ENCODE data around the gene DNAH6.
A peak's percentile ranks its signal among the peaks of the same experiment; 100 is the strongest.
"Not testable (repeated sequence)": the region's sequence is repeated elsewhere in the genome, so short reads cannot be mapped to it uniquely, and the experiment has no call there.

Gene DNAH6

DNA sequence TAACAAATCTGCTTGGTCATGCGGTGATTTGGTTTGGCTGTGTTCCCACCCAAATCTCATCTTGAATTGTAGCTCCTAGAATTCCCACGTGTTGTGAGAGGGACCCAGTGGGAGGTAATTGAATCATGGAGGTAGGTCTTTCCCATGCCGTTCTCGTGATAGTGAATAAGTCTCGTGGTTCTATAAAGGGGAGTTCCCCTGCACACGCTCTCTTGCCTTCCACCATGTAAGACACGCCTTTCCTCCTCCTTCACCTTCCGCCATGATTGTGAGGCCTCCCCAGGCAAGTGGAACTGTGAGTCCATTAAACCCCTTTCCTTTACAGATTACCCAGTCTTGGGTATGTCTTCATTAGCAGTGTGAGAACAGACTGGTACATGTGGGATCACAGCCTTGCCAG lies 327.8 kb downstream of the DNAH6 start:
- no peak for DNase-seq

DNA sequence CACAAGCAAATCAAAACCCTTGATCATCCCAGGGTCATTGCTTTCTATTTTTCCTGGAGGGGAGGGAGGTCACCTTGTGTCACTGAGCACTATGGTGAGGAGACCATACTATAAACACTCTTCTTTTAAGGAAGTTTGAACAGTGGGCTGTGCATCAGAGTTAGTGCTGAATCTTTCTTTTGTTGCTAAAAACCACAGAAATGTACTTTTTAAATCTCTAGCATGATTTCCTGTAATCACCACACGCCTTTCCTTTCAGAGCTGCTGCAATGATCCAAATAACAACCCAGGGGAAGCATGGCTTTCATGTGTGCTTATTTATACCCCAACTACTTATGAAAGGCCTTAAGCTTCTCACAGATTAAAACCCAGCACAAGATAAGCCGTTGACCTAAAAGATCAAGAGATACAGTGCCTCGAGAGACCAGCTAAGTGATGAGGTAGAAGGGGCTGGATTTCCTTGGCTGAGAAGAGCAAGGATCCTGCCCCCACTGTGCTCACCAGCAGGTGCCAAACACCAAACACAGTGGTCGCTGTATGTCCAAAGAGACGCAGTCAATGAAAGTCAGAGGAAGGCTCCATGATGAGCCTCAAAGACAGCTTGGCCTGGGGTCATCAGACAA lies 329.9 kb downstream of the DNAH6 start:
- DNase-seq, result peak in 2 of 5 donors; percentile 32 to 86

DNA sequence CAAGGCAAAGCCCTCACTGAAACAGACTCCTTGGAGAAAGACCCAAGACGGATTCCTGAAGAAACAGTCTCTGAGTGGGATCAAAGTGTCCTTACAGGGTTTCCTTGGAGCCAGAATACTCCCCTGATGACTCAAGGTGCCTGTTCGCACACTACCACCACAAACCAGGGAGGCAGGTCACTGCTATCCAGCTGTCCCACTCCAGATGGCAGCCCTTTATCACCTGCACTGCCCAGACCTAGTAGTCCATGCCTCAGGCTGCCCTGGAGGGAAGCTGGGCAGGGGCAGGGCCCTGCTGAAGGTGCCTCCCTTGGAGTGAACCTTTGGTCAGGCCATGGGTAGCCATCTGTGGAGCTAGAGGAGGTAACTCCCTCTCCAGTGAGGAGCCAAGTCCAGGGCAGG lies 330.4 kb downstream of the DNAH6 start:
- no peak for DNase-seq

DNA sequence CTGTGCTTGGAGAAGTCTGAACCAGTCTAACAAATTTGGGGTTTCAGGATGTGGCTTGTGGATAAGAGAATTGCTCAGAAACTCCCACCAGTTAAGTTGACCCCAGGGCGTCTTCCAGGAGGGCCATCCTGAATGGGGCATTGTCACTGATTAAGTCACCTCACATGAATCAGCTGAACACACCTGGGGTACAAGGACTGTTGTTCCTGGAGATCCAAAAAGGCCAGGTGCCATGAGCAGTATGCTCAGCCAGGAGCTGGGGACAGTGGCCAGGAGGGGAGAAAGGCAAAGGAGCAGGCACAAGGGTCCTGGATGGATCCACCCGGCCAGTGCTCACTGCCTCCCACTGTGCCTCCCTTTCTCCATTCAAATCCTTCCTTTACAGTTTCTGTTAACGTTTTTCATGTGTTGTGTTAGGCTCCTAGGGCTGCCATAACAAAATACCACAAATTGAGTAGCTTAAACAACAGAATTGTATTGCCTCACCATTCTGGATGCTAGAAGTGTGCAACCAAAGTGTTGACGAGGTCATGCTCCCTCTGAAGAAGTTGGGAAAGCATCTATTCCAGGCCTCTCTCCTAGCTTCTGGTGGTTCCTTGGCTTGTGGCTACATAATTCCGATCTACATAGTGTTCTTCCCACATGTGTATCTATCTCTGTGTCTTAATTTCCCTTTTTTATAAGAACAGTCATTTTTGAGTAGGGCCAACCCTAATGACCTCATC lies 331.2 kb downstream of the DNAH6 start:
- no peak for DNase-seq

DNA sequence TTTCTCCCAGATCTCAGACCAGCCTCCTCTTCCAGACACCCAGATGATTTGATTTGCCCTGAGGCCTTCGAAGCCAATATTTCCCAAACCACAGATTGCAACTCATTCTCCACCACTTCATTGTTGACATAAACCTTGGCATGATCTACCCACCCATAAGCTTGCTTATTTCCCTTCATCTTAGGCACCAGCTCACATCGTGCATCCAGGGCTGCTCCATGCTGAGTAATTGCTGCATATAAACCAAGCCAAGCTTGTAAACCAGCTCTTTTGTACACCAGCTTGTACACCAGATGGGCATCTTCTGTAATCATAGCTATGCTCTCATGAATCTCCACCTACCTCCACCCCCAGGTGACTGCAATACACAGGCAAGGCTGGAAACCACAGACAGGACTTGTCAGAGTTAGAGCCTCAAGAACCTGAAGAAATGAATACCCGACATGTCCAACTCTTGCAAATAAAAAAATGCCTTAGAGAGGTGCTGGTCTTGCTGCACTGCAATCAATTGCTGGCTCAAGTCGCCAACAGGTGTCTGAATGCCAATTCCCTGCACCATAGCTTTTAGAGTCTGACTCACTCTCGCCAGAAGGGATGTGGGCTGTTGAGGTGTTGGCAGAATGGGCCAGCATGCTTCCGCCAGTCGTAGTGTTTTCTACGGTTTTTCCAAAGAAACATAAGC lies 333.1 kb downstream of the DNAH6 start:
- DNase-seq, result peak in 3 of 5 donors; percentile 22 to 64 (median 26)

DNA sequence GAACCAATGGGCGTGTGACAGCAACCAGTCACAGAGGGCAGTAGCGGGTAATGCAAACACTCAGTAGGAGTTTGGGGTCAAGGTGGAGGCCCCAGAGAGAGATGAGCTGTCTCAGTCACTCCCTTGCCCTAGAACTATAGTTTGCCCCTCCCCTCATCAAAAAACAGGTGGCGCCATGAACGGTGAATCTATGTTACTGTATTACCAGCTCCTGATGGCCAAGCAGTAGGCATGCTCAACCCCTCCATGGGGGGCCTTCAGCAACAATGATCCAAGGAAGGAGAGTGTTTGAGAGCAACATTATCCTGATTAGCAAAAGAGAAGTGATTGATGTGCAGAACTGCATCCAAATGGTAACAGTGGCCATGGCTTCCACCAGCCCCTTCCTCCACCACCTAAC lies 334.2 kb downstream of the DNAH6 start:
- DNase-seq, result no peak

DNA sequence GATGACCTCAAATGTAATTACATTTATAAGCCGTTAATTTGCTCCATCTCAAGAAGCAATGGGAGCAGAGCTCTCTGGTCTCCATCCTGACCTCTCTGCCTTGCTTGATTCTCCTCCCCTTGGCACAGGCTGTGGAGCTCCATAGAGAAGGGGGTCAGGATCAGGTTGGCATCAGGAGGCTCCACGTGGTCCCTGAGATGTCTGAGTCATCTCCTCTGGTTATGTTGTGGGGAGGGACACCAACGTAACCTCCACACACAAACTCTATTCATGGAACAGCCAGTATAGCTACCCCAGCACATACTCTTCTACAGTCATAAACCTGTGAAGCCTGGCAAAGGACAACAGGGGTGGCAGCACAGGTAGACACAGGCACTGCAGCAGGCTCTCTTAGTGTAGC lies 335.6 kb downstream of the DNAH6 start:
- no peak for DNase-seq

DNA sequence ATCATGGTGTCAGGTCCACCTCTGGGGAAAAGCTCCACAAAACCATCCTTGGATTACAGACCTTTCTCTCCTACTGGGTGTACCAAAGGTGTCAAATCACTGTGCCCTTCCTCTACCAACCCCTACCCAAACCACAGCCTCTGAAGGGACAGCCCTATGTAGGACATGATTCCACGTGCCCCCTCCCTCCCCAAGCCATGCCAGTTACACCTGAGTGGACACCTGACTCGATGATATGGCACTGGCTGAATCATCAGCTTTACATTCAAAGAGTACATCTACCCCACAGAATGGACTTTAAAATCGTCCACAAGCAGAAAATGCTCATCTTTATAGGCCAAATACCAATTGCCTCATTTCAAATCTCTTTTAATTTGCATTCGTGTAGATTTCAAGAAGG lies 338.6 kb downstream of the DNAH6 start:
- no peak for DNase-seq

DNA sequence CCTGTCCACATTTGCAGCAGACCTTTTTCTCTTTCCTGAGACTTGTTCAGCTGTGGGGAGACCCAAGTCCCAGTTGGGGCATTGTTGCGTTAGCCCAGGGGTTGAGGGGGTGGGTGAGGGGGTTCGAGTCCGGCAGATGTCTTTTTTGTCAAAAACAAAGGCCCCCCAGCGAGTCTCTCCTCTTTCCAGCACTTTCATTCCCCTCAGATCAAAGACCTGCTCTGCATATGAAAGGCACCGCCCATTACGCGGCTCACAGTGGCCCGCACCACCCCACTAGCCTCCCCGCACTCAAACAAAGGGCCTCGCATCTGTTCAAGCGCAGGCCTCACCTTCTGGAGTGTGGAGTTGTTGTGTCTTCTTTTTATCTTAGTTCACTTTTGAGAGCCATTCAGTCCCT lies 339.4 kb downstream of the DNAH6 start:
- no peak for DNase-seq

DNA sequence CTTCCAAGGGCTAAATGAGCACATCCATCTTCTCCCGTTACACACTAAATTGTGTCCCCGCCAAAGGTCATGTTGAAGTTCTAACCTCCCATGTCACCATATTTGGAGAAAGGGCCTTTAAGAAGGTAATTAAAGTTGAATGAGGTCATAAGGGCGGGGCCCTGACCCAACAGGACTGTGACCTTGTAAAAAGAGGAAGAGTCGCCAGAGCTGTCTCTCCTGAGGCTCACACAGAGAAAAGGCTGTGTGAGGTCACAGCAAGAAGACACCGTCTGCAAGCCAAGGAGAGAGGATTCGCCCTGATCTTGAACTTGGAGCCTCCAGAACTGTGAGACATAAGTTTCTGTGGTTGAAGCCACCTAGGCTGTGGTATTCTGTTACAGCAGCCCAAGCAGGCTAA lies 340.5 kb downstream of the DNAH6 start:
- DNase-seq, result peak in 1 of 5 donors; percentile 67

DNA sequence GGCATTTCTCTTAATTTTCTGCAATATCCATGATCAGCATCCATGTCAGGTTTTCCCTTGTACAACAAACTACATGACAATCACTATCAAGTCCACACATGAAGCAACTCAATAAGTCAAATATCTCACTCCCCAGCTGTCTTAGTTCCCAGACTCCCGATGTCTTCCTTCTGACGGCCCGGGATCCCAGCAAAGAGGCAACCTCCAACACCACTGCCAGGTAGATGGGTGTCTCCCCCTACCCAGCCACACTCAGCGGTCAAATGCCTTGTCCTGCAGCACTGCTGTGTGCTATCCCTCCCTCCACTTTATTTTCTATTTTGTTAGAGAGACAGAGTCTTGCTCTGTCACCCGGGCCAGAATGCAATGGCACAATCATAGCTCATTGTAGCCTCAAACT lies 341.3 kb downstream of the DNAH6 start:
- DNase-seq, result no peak

DNA sequence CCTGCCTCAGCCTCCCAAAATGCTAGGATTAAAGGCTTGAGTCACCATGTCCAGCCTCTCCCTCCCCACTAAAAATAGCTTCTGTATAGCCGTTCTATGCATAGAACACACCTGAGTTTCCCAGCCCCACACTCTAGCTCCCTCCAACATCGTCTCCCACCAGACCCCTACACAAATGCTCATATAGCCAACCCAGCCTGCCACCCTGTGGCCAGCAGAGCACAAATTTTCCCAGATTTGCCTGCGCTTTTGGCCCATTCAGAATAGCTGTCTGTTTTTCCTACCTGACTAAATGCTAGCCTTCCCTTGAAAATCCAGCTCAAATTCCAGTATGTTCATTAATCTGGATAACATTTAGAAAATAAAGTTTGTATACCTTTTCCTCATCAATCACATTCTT lies 341.8 kb downstream of the DNAH6 start:
- DNase-seq, result no peak

DNA sequence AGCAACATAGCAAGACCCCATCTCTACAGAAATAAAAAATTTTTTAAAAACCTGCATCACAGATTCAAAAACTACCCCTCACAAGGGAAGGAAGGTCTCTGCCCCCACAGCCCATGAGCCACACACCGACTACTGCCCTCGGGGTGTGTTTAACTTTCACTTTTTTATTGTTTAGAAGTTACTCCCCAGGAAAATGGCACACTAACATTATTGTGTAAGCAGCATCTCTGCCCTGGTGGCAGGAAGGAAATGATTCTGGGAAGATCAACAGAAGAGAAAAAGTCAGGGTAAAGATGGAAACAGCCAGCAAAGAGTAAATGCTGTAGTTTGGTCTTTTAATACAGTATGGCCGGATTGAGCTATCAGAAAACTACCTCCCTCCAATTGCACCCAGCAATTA lies 342.6 kb downstream of the DNAH6 start:
- DNase-seq, result no peak

DNA sequence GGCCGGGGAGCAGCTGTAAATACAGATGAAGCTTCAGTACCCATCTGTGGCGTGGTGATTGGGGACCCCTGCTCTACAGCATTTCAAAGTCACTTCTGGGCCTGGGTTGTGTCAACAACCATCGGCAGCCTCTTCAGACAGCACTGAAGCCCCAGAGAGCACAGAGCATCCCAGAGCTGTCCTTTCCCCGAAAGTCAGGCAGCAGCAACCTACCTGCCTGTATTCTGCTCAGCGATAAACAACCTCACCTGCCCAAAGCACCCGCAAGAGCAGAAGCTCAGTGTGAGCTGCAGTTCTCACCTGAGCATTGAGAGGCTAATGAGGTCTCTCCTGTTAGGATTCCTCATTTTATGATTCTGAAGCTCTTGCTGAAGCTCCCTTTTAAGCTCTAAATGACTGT lies 345.2 kb downstream of the DNAH6 start:
- no peak for DNase-seq

DNA sequence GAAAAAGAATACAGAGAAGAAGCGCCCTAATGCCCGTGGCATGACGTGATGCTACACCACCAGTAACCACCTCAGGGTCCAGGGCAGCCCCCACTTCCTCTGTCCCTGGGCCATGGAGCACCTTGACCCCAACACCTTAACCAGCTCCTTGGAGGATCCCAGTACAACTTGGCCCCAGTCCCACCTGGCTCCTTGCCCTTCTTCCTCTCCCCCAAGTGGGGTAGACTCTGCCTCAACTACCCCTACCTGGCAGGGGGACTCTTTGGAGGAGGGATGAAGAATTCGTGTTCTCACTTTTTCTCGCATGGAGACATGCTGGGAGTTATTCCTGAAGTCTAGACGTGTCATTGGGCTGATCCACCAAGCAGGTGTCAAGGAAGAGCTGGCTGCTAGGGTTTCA lies 345.7 kb downstream of the DNAH6 start:
- no peak for DNase-seq

DNA sequence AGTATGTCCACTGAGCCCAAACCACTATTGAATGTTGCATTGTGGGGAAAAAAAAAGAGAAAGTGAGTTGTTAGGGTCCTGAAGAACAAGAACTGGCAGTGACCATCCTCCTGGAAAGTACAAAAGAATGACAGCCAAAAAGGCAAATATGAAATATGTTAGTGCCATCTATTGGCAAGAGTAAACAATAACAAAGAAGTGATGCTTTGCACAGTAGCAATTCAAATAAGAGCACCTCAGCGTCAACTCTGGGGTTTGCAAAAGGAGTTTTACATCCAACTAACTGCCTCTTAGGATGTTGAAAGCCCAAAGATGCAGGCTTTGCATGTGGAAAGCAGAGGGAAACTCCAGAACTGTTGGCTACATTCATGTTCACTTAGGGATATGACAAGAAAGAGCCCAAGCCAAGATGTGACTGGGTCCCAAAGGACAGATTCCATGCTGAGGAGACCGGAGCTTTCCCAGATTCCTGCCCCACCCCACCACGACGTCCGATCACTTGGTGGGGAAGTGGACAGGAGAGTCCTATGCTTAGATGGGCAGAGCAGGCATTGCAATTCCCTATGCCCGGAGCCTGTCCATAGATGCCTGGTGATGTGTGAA lies 349.0 kb downstream of the DNAH6 start:
- DNase-seq, result peak in 1 of 5 donors; percentile 62

DNA sequence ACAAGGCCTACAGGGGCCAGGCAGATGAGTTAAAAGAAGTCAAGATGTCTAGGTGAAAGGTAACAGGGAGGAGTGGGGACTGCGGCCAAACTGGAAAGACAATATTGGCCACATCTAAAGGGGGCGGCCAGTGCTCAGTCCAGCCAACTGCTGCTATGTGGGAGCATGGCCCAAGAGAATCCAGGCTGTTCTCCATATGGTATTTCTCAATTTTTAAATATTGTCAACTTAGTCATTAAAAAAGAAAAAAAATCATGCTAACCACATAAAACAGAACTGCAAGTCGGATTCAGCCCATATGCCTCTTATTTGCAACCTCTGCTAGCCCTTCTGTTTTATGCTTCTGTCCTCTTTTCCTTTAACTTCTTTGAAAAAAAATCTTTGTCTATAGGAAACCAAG lies 349.8 kb downstream of the DNAH6 start:
- no peak for DNase-seq

DNA sequence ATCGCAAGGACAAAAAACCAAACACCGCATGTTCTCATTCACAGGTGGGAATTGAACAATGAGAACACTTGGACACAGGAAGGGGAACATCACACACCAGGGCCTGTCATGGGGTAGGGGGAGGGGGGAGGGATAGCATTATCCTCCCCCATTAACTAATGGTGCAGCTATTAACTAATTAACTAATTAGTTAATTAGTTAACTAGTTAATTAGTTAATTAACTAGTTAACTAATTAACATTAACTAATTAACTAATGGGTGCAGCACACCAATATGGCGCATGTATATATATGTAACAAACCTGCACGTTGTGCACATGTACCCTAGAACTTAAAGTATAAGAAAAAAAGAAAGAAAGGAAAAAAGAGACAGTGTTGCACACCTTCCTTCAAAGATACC lies 352.0 kb downstream of the DNAH6 start:
- DNase-seq, result not testable (repeated sequence)

Measured in T-helper 1 cell (primary cell).